ENCODE data around the gene INTS1.

GRCh38 chr7:1485156-1485555 is 19.0 kb downstream of the INTS1 start:
- no peak for TF ChIP-seq CTCF (conservative IDR thresholded peaks at IDR 0.05)
- TF ChIP-seq ZFX (IDR thresholded peaks at IDR 0.05) = no peak

All from C4-2B (cell line).